NCI-H2227 (cell line): Measurements from ENCODE around the gene TMPRSS12.
"Not testable (repeated sequence)": the region's sequence is repeated elsewhere in the genome, so short reads cannot be mapped to it uniquely, and the experiment has no call there.

ENCODE experiments used
- DNase-seq: peaks from one replicate; lab custom pipeline; 2025; ENCODE audit not compliant: unreplicated experiment; lab: John Stamatoyannopoulos, UW

Gene TMPRSS12

GRCh38 chr12:50925920-50926319 lies 83.2 kb downstream of the TMPRSS12 start:
- DNase-seq, result no peak

DNA sequence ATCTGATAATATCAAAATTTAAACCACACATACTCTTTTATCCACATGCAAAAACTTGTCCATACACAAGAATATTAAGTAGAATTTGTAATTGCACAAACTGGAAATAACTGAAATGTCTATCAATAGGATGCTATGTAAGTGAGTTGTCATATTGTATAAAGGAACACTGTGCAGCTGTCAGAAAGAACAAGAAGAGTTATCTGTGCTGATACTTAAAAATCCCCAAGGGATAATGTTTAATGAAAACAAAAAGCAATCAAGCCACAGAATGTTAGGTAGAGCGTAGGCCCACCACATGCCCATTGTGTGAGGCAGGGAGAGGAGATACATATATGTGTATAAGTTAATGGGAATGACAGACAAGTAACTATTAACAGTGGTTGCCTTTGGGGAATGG lies 83.7 kb downstream of the TMPRSS12 start:
- no peak for DNase-seq

- not testable (repeated sequence) for DNase-seq
These were observed 84.2 kb downstream of the TMPRSS12 start for GRCh38 chr12:50926932-50927331.

- DNase-seq, result no peak
These were observed 84.6 kb downstream of the TMPRSS12 start for GRCh38 chr12:50927356-50927755.

- no peak for DNase-seq
These were observed 85.1 kb downstream of the TMPRSS12 start for GRCh38 chr12:50927766-50928224.

- DNase-seq, result no peak
These were observed 85.7 kb downstream of the TMPRSS12 start for GRCh38 chr12:50928392-50928791.

DNA sequence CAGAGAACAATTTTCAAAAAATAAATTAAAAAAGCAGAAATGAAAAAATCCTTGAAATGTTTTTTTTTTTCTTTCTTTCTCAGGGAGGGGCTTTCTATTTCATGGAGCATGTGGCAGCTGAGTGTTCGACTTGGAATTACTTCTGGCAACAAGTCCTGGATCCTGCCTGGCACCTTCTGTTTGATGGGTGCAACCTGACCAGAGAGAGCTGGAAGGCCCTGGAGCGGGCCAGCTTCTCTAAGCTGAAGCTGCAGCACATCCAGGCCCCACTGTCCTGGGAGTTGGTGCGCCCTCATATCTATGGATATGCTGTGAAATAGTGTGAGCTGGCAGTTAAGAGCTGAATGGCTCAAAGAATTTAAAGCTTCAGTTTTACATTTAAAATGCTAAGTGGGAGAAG lies 87.1 kb downstream of the TMPRSS12 start:
- no peak for DNase-seq

GRCh38 chr12:50930477-50930876 lies 87.8 kb downstream of the TMPRSS12 start:
- not testable (repeated sequence) for DNase-seq

DNA sequence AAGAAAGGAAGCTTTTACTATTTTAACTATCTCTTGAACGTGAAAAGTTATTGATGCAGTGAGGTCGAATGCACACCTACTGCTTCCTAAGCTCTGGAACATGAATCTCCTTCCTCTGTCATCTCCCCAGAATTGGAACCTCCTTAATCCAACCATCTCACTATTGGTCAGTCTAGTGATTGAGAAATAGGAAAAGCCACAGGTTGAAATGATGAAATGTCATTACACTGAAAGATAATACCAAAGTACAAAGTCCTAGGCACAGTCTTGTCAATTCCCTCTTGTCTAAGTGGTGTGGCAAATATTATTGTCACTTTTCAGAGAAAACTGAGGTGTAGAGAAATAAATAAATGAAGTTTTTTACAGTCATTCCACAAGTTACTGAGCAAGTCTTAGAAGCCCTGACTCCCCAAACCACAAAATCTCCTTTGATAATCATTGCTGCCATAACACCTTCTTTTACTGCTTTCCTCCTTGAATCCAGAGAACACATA lies 90.1 kb downstream of the TMPRSS12 start:
- no peak for DNase-seq

DNA sequence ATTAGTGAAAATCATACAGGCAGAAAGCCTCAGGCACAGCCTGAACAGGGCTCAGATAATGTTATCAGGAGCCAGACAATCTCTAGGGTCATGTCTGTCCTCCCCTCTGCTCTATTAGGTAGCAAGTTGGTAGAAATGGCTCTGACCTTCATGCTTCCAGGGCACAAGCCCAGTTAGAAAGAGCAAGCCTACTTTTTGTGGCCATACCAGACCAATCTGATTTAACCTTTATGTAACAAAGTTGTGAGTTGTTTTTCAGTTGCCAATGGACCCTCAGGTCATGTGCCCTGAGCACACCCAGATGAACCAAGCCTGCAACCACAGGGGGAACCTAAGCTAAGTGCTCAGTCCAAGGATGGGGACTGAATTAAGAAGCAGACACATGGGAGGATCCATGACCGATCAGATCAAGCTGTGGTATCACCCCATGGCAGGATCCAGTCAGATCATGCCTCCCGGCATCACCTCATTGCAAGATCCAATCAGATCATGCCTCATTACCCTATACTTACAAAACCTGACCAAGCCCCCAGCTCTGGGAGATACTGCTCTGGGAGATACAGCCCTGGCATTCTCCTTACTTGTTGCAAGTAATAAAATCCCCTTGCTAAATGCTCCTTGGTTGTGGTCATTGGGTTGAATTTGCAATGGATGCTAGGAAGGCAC lies 90.9 kb downstream of the TMPRSS12 start:
- DNase-seq, result no peak

GRCh38 chr12:50934371-50934851 lies 91.7 kb downstream of the TMPRSS12 start:
- no peak for DNase-seq

DNA sequence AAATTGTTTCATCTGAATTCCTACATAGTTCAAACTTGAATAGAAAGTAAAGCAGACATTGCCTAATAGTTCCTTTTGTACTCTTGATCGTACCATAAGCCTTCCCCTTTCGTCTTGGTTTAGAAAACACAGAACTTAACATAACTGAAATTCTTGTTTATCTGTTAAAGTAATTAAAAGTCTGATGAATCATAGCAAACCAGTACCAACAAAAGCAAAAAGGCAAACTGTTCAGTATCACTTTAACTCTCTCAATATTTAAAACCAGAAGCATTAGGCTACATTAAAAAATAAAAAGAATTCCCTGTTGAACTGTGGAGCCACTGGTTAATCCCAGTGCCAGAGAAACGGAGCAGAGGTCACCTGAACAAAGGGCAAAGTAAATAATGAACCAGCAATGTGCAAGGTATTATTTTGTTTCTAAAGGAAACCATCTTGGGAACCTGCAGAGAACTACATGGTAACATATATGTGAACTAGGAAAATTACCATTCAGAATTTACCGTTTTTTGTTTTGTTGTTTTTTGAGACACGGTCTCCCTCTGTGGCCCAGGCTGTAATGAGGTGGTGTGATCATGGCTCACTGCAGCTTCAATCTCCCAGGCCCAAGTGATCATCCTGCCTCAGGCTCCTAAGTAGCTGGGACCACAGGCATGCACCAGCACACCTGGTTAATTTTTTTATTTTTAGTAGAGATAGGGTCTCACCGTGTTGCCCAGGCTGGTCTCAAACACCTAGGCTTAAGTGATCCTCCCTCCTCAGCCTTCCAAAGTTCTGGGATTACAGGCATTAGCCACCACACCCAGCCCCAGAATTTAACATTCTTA lies 92.5 kb downstream of the TMPRSS12 start:
- DNase-seq, result no peak

- DNase-seq, result no peak
These were observed 94.2 kb downstream of the TMPRSS12 start for GRCh38 chr12:50936821-50937530.
